BJ (cell line): ENCODE measurements around the gene CHST8. TPM values are rescaled to one million over a fixed set of nuclear protein-coding genes. Genes with fewer than 3 reads are reported as not detected.

Experiments
- CTCF ChIA-PET: fragments of 350-600 bp; formaldehyde crosslinking; extraction: SDS; loops from one replicate; lab custom pipeline; 2021; ENCODE audit warnings: antibody characterized with exemption, inconsistent platforms; lab: Yijun Ruan, JAX
- POLR2A ChIA-PET: fragments of 300-600 bp; sonication (Branson Sonifier 250); formaldehyde crosslinking; extraction: SDS; loops from one replicate; lab custom pipeline; 2021; ENCODE audit warnings: antibody characterized with exemption; lab: Charles Lee
- DNase-seq: peaks from one replicate; pipeline ENCODE4 v3.0.0-alpha.2; 2011; ENCODE audit warnings: low read depth
- H3K27me3 ChIP-seq: 2 replicates; pipeline ENCODE4 v1.6.0; 2011; ENCODE audit warnings: low read length; ENCODE audit not compliant: control insufficient read depth, insufficient read depth
- H3K36me3 ChIP-seq: 2 replicates; pipeline ENCODE4 v1.5.1; 2011; ENCODE audit warnings: low read length; ENCODE audit not compliant: control insufficient read depth, insufficient read depth
- H3K4me3 ChIP-seq: 2 replicates; pipeline ENCODE4 v1.5.1; 2011; ENCODE audit warnings: low read depth, mild to moderate bottlenecking, control low read depth, low read length
- polyA plus RNA-seq: library from polyadenylated mRNA; depleted of rRNA; stranded (reverse); fragments of >200 nt; gene quantifications from 2 replicates; pipeline ENCODE4 v1.2.3, GENCODE V29; 2011
- TF ChIP-seq, protein P1 (sequence below): IDR thresholded peaks from 2 replicates; pipeline ENCODE4 v1.5.1; 2011; ENCODE audit warnings: low read depth, mild to moderate bottlenecking, control low read depth, inconsistent platforms, low read length, moderate library complexity; ENCODE audit not compliant: insufficient read depth

The CHST8 gene
- polyA plus RNA-seq, 1 experiment: 0.09 TPM

DNA sequence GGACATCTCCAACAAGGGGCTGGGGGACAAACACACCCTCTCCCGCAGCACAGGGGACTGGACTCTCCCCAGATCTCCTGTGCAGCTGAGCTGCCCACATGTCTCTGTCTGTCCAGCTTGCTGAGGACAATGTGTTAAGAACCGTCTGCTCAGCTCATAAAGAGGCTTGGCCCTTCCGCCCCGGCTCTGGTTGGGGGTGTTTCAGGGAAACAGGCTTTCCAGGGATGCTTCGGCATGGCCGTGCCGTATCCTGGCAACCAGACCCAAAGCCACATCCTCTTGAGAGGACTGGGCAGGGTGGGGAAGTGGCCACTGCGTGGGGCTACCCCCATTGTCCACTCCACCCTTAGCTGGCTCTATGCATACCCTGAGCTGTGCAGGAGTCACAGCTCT is 41.1 kb upstream of the CHST8 start:
- TF ChIP-seq, protein P1, sequence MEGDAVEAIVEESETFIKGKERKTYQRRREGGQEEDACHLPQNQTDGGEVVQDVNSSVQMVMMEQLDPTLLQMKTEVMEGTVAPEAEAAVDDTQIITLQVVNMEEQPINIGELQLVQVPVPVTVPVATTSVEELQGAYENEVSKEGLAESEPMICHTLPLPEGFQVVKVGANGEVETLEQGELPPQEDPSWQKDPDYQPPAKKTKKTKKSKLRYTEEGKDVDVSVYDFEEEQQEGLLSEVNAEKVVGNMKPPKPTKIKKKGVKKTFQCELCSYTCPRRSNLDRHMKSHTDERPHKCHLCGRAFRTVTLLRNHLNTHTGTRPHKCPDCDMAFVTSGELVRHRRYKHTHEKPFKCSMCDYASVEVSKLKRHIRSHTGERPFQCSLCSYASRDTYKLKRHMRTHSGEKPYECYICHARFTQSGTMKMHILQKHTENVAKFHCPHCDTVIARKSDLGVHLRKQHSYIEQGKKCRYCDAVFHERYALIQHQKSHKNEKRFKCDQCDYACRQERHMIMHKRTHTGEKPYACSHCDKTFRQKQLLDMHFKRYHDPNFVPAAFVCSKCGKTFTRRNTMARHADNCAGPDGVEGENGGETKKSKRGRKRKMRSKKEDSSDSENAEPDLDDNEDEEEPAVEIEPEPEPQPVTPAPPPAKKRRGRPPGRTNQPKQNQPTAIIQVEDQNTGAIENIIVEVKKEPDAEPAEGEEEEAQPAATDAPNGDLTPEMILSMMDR: no peak
- Histone ChIP-seq H3K4me3 (no peak overlapping the region), H3K27me3 (no peaks in the 10 kb centered on the region), H3K36me3 (no peaks in the 10 kb centered on the region)
- POLR2A ChIA-PET: no interaction called here
- DNase-seq: no peak
- CTCF ChIA-PET: interaction anchor here (1.8 kb wide), 1 partner anchor 10 kb away, joined by 5 read pairs; no protein-coding TSS in a partner anchor

DNA sequence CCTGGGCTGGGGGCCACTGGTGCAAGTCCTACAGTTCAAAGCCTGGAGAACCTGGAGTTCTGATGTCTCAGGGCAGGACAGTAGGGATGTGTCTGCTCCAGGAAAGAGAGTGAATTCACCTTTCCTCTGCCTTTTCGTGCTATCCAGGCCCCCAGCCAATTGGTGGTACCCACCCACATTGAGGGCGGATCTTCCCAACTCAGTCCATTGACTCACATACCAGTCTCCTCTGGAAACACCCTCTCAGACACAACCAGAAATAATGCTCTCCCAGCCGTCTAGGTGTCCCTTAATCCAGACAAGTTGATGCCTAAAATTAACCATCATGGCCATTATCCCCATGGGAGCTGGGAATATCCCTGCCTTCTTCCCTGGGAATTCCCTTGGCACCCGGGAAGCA is 38.8 kb upstream of the CHST8 start:
- ChIA-PET POLR2A (no interaction called here), CTCF (no interaction called here)
- no peak overlapping the region for H3K4me3 ChIP-seq
- no peaks in the 10 kb centered on the region for H3K27me3 ChIP-seq
- no peaks in the 10 kb centered on the region for H3K36me3 ChIP-seq
- DNase-seq: no peak
- TF ChIP-seq, protein P1: no peak

DNA sequence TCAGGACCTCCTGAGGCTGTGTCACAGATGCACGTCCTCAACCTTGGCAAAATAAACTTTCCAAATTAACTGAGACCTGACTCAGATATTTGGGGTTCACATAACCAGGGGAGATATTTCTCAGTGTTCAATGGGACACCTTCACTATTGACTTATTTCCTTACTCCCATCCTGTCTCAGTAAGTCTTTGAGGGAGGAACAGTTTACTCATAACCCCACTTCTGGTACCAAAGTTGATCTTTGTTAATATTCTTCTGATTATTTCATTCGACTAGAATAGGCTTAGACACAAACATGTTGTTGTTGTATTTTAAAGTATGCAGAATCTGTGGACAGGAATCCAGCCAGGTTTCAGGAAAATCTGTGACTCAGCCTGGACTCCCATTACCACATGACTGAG is 34.6 kb upstream of the CHST8 start:
- no peaks in the 10 kb centered on the region for H3K27me3 ChIP-seq
- POLR2A ChIA-PET: no interaction called here
- H3K4me3 ChIP-seq: no peak overlapping the region
- no peak for DNase-seq
- CTCF ChIA-PET: no interaction called here
- no peaks in the 10 kb centered on the region for H3K36me3 ChIP-seq
- TF ChIP-seq, protein P1: no peak

DNA sequence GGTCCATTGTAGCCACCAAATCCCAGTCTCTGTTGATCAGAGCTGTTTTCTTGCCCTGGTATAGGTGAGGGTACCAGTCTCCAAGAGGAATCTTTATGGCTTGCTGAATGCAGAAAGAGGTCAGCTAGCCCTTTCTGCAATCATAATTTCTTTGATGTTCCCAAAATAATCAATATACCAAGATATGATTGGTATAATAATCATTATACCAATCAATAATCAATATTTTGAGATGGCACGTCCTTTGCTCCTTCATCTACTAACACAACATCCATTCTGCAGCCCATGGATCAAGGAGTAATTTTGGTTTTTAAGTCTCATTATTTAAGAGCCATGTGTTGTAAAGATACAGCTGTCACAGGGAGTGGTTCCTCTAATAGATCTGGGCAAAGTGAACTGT is 31.5 kb upstream of the CHST8 start:
- CTCF ChIA-PET: no interaction called here
- TF ChIP-seq, protein P1: no peak

DNA sequence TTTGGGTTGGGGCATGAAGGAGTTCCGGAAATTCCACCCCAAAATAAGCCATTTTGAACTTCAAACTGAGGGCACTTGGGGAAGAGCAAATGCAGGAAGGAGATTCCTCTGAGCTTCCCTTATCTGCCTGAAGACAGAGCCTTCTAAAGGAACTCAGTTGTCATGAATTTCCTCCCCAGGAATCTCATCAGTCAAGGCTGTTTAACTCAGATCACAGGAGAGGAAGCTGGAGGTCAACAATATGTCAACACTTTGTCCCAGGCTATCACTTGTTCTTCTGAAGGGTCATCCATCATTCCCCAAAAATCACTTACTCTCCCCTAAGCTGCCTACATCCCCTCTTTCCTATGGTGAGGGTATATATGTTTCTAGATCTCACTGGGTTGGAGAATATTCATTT is 26.0 kb upstream of the CHST8 start:
- H3K27me3 ChIP-seq: no peaks in the 10 kb centered on the region
- CTCF ChIA-PET: no interaction called here
- no peak overlapping the region for H3K4me3 ChIP-seq
- no peak for DNase-seq
- H3K36me3 ChIP-seq: no peaks in the 10 kb centered on the region
- TF ChIP-seq, protein P1: no peak
- POLR2A ChIA-PET: no interaction called here

More for the DNA sequence above, 31.5 kb upstream of the CHST8 start:
- no peak for DNase-seq
- Histone ChIP-seq H3K4me3 (no peak overlapping the region), H3K27me3 (no peaks in the 10 kb centered on the region), H3K36me3 (no peaks in the 10 kb centered on the region)
- POLR2A ChIA-PET: no interaction called here
